Measurements from ENCODE around the gene PRKCA.
"Not testable (repeated sequence)": the region's sequence is repeated elsewhere in the genome, so short reads cannot be mapped to it uniquely, and the experiment has no call there.

PRKCA gene

GRCh38 chr17:66472123-66472522 lies 169.7 kb downstream of the PRKCA start:
- no peak for DNase-seq

- no peak for DNase-seq
Observed at GRCh38 chr17:66474258-66474657, 171.8 kb downstream of the PRKCA start.

- no peak for DNase-seq
Observed at GRCh38 chr17:66474806-66475497, 172.5 kb downstream of the PRKCA start.

- DNase-seq: no peak
Observed at GRCh38 chr17:66476014-66476413, 173.6 kb downstream of the PRKCA start.

- DNase-seq: no peak
Observed at GRCh38 chr17:66477615-66478283, 175.3 kb downstream of the PRKCA start.

- not testable (repeated sequence) for DNase-seq
Observed at GRCh38 chr17:66479230-66479889, 176.9 kb downstream of the PRKCA start.

- DNase-seq: no peak
Observed at GRCh38 chr17:66480243-66480642, 177.8 kb downstream of the PRKCA start.

- peak; percentile 63 for DNase-seq
Observed at GRCh38 chr17:66480802-66481201, 178.4 kb downstream of the PRKCA start.

GRCh38 chr17:66481271-66481670 lies 178.9 kb downstream of the PRKCA start:
- DNase-seq: no peak

GRCh38 chr17:66483906-66484305 lies 181.5 kb downstream of the PRKCA start:
- no peak for DNase-seq

GRCh38 chr17:66485309-66485947 lies 183.0 kb downstream of the PRKCA start:
- no peak for DNase-seq

- no peak for DNase-seq
Observed at GRCh38 chr17:66487121-66487520, 184.7 kb downstream of the PRKCA start.

GRCh38 chr17:66487981-66488468 lies 185.6 kb downstream of the PRKCA start:
- DNase-seq: no peak

- DNase-seq: no peak
Observed at GRCh38 chr17:66488864-66489263, 186.5 kb downstream of the PRKCA start.

GRCh38 chr17:66489576-66489975 lies 187.2 kb downstream of the PRKCA start:
- not testable (repeated sequence) for DNase-seq

GRCh38 chr17:66491213-66491612 lies 188.8 kb downstream of the PRKCA start:
- DNase-seq: no peak

GRCh38 chr17:66491665-66492064 lies 189.3 kb downstream of the PRKCA start:
- no peak for DNase-seq

GRCh38 chr17:66492080-66492479 lies 189.7 kb downstream of the PRKCA start:
- no peak for DNase-seq

- DNase-seq: no peak
Observed at GRCh38 chr17:66492561-66493005, 190.2 kb downstream of the PRKCA start.

GRCh38 chr17:66493283-66494019 lies 191.0 kb downstream of the PRKCA start:
- DNase-seq: no peak

GRCh38 chr17:66494023-66494803 lies 191.8 kb downstream of the PRKCA start:
- no peak for DNase-seq

GRCh38 chr17:66495035-66495434 lies 192.6 kb downstream of the PRKCA start:
- DNase-seq: no peak

Data from NCI-H526 treated with DMSO at 0.1 percent for 48 hours (cell line).